HG02852 (cell line): ENCODE data around the gene SHISA5.
"Not testable (repeated sequence)": the region's sequence is repeated elsewhere in the genome, so short reads cannot be mapped to it uniquely, and the experiment has no call there.

ENCODE experiments used
- ATAC-seq: cut with Tn5 transposase; IDR thresholded peaks from one replicate; pipeline ENCODE4 v1.9.1; 2021; ENCODE audit warnings: mild to moderate bottlenecking, moderate library complexity; ENCODE audit not compliant: unreplicated experiment

Gene SHISA5

DNA sequence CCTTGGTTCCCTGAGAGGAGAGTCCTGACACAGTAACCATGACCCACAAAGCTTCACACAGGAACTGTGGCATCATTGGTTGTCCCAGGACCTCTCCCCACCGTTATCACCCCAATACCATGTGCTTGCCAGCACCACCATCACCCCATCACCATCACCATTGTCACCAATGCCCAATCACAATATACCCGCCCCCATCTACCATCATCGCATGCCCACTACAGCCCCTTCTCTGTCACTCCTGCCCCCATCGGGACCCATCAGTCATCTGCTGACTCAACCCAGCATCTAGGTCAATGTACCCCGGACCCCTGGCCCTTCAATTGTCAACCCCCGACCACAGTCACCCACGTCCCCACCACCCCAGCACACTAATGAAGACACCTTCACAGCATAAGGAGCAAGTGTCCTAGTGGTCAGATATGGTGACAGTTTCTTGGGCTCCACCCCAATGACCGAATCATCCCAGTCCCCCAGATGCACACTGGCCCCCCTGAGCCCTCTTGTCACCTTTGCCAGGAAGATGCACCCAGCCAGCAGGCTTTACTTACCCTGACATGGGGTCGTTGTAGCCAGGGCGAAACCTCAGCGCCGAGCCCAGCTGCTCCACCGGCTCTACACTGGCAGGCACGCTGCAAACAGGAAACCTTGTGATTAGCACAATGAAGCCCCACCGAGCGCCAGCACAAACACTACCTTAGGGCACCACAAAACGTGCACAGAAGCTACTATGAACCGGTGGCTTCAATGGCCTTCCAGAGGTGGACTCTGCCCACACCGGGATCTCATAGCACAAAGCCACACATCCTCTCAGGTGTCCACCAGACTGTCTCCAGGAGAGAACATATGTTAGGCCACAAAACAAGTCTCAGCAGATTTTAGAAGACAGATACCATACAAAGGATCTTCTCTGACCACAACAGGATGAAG, 25.1 kb downstream of the SHISA5 start:
- ATAC-seq, result no peak

DNA sequence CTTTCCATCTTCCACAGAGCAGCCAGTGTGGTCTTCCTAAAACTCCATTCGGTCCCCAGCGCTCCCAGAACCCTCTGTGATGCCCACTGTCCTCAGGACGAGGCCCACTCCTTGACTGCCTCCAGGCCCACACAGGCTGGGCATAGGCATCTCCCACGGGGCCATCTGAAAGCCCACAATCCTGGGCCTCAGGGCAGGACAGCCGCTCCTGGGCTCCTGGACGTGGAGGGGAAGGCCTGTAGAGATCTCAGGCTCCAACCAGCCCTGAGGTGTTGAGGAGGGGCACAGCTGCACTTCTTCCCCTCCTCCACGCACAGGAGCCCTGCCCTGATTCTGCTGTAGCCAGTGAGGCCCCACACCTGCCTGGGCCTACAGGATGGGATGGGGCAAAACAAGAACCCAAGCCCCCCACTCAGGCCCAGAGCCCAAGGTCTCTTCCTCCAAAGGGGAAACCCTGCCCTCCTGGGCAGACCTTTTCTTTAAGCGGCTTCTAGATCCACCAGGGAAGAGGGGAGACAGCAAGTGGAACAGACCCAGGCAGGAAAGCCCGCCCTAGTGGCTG, 25.9 kb downstream of the SHISA5 start:
- ATAC-seq, result no peak

DNA sequence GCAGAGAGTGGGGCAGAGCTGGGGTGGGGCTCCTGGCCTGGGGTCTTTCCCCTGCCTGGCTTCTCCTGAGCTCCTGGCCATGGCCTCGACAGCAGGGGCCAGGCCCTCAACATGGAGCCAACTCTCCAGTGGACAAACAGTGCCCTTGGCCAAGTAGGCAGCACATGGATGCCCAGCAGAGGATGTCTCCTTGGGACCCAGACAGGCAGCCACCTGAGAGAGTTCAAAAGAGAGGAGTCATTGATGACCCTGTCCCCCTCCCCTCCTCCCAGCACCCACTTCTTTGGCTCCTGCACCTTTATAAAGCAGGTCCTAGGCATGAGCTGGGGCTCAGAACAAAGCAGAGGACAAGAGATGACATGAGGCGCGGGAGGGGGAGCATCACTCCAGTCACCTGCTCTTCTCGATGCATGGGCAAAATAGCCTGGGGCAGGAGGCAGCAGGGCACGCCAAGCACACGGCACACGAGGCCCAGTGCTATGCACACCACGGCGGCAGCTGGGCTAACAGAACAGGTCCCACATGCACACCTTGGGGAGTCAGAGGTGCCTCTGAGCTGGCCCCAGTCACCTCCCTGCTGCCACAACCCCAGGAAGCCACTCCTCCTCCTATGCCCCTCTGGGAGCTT, 27.4 kb downstream of the SHISA5 start:
- ATAC-seq, result no peak

DNA sequence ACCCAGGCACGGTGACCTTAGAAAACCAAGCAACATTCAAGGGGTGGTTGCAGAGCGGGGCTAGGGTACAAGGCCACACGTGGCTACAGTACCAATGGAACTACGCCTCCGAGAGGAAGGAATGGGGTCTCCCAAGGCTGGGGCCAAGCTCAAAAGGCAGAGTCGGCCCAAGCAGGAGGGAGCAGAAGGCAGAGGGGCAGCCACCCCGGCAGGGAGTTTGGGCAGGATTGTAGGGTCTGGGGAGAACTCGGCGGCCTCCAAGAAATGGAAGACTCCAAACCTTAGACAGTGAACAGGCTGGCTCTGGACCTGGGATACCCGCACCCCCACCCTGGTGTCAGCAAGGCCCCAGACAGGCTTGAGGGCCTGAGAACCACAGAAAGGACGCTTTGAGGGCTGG, 28.8 kb downstream of the SHISA5 start:
- ATAC-seq, result no peak

DNA sequence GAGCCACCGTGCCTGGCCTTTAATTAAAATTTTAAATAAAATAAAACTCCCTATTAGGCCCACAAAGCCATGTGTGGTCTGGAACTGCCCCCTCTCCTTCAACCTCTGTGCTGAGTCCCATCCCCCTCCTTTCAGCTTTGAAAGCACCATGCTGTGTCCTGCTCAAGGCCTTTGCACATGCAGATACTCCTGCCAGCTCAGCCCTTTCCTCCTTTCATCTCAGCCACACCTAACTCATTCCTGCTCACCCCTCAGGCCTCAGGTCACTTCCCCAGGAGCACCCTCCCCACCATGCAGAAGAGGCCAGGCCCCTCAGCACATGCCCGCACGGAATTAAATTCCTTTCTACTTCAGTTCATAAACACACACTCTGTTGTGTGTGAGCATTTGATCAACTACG, 29.4 kb downstream of the SHISA5 start:
- ATAC-seq, result no peak

- not testable (repeated sequence) for ATAC-seq
These were observed 29.9 kb downstream of the SHISA5 start for GRCh38 chr3:48474031-48474430.

- no peak for ATAC-seq
These were observed 30.4 kb downstream of the SHISA5 start for GRCh38 chr3:48473617-48473952.

DNA sequence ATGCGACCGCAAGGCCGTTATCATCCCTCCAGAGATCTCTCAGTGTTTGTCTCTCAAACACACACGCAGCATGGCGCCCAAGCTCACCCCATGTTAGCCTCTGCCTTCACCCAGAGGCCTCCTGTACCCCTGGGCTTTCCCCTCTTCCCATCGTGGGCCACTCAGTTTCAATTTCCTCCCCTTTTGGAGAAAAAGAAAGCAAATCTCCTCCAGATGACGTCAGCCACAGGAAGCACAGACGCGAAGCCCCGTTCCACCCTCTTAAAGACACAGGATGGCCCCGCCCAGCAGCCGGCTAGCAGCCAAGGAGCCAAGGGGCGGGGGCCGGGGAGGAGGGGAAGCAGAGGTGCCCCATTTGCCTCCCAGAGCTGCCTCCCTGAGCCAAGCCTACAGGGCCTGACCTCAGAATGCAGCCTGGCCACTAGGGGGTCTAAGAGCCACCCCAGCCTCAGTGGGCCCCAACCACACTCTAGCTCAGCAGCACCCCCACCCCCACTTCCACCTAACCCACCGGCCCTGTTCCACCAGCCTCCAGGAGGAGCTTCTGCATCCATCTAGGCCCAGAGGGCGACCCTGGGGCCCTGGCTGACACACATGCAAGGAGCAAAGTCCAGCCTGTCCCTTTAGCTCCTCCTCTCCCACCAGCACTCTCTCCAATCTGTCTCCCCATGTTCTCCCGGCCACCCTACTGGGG, 30.9 kb downstream of the SHISA5 start:
- peak; percentile 84 for ATAC-seq

DNA sequence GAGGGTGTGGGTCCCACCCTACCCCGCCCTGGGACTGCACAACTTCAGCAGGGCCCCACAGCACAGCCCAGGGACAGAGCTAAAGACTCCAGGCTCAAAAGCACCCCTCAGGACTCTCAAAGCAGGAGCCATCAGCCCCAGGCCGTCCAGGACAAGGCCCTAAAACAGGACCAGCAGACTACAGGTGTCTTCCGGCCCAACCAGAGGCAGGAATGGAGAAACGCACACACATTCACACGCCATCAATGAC, 31.4 kb downstream of the SHISA5 start:
- peak; percentile 39 for ATAC-seq

DNA sequence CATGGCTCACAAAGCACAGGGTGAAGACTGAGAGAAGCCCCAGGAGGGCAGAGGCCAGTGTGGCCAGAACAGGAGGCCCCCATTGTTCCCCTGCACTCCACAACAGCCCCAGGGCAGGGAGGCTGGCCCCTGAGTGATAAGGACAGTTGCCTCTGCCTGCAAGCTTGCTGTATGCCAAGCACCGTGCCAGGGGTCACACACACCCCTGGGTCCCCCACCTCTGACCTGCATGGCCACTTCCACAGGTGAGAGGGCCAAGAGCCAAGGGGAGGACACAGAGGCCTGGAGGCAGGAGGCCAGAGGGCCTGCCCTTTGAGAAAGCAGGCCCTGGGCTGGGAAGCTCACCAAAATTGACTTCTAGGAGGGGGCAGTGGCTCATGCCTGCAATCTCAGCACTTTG, 33.7 kb downstream of the SHISA5 start:
- ATAC-seq, result no peak

DNA sequence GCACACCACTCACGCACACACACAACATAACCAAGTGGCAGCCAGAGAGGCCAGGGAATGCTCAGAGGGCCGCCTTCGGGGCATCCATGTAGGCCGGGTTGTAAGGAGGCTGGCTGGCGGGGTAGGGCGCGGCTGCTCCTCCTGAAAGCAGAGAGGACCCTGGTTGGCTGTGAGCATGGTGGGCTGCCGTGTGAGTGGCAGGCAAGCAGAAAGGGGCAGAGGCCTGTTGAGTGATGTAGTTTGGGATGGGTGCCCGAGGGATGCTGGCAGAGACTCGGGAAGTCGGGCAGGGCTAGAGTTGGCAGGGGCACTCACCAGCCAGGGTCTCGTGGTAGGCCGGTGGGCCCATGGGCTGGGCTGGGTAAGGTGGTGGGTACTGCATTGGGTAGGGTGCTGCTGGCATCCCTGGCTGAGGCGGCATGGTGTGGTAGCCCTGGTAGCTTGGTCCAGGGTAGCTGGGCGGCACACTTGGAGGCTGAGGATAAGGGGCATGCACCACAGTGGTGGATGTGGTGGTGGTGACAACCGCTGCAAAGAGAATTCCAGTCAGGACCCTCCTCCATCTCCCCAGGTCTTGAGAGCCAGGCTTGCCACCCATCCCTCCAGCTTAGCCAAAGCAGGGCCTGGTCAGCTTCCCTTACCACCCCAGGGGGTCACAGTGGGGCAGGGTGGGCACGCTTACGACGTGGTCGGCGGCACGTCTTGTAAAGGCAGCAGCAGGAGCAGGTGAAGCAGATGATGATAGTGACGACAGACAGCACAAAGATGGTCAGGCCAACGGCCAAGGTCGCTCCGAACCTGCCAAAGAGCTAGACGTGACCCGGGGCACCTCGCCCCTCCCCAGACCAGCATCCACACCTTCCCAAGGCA, 34.7 kb downstream of the SHISA5 start:
- no peak for ATAC-seq

DNA sequence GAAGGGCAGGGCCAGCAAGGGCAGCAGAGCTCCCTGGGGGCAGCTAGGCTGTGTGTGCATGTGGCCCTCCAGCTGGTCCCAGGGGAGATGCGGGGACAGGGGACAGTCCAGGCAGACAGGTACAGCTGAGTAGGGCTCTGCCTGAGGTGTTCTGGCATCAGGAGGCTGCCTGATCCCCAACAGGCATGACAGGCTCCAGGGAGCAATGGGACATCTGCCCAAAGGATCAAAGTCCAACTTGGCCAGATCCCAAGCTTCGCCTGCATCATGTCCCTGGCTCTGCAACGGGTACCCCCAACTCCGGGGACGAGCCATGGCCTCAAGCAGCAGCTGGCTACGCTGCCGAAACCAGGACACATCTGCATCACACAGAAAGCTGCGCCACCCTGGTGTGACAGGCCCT, 35.6 kb downstream of the SHISA5 start:
- ATAC-seq, result no peak

GRCh38 chr3:48467473-48468267, 36.3 kb downstream of the SHISA5 start:
- no peak for ATAC-seq

DNA sequence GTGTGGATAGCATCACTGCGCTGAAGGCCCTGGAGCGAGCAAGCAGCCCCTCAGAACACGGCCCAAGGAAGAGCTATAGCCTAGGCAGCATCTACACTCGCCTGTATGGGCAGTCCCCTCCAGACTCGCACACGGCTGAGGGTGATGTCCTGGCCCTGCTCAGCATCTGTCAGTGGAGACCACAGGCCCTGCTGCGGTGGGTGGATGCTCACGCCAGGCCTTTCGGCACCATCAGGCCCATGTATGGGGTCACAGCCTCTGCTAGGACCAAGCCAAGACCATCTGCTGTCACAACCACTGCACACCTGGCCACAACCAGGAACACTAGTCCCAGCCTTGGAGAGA, 36.9 kb downstream of the SHISA5 start:
- no peak for ATAC-seq

- peak; percentile 16 for ATAC-seq
These were observed 37.4 kb downstream of the SHISA5 start for GRCh38 chr3:48466386-48467109.

- peak; percentile 86 for ATAC-seq
These were observed 38.2 kb downstream of the SHISA5 start for GRCh38 chr3:48465531-48466378.

DNA sequence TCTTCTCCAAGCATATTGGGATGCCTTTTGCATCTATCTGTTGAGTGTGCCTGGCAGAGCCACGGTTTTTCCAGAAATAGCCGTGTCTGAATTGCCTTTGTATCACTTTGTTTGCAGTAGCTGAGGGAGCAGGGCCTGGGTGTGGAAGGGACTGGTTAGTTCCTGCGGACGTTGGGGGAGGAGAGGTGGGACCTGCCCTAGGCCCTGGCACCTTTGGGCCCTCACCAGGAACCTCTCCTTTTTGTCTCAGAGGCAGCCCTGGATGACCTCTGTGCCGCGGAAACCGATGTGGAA, 38.8 kb downstream of the SHISA5 start:
- no peak for ATAC-seq

DNA sequence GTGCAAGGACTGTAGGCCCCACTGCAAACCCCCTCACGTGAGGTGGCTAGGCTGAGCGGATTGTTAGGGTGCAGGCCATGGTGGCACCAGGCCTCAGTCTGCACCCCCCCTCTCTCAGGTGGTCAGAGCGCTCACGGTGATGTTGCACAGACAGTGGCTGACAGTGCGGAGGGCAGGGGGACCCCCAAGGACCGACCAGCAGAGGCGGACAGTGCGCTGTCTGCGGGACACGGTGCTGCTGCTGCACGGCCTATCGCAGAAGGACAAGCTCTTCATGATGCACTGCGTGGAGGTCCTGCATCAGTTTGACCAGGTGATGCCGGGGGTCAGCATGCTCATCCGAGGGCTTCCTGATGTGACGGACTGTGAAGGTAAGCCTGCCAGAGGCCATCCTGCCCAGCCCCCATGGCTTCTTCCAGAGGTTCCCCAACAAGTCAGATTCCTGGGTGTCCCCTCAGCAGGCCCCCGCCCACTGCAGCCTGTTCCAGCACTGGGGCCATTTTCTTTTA, 39.2 kb downstream of the SHISA5 start:
- no peak for ATAC-seq

- ATAC-seq, result no peak
These were observed 40.3 kb downstream of the SHISA5 start for GRCh38 chr3:48463703-48464102.
